Keratinocyte (primary cell): ENCODE measurements around the gene DLG2. TPM values are rescaled to one million over a fixed set of nuclear protein-coding genes. Genes with fewer than 3 reads are reported as not detected.

Source experiments
- DNase-seq: peaks from one replicate; pipeline ENCODE4 v3.0.0-alpha.2; 2011; ENCODE audit warnings: low read depth, missing footprints, low spot score
- FAIRE-seq: peaks from 2 replicates; lab custom pipeline; 2011; peaks lifted over from hg19 to GRCh38; lab: Jason Lieb, UNC
- H2AFZ ChIP-seq: 2 replicates; pipeline ENCODE4 v1.6.0; 2012; ENCODE audit warnings: low read length, control low read depth, inconsistent platforms; ENCODE audit not compliant: control insufficient read depth
- H3K27ac ChIP-seq: 2 replicates; pipeline ENCODE4 v1.5.1; 2011; ENCODE audit warnings: low read length; ENCODE audit not compliant: control insufficient read depth, insufficient read depth
- H3K27me3 ChIP-seq: 3 replicates; pipeline ENCODE4 v1.6.0; 2011; ENCODE audit warnings: low read length; ENCODE audit not compliant: control insufficient read depth, insufficient read depth; ENCODE audit errors: extremely low read depth
- H3K36me3 ChIP-seq, 2 experiments: 2 replicates in 1 of 2; 3 replicates in 1 of 2; pipeline ENCODE4 v1.5.1; 2011; ENCODE audit warnings: low read length in 2 of 2, mild to moderate bottlenecking in 1 of 2; ENCODE audit not compliant: control insufficient read depth in 2 of 2, insufficient read depth in 2 of 2; ENCODE audit errors: extremely low read depth in 1 of 2
- H3K4me1 ChIP-seq: 3 replicates; pipeline ENCODE4 v1.5.1; 2011; ENCODE audit warnings: low read length; ENCODE audit not compliant: control insufficient read depth, insufficient read depth; ENCODE audit errors: extremely low read depth
- H3K4me2 ChIP-seq: 3 replicates; pipeline ENCODE4 v1.6.0; 2011; ENCODE audit warnings: low read depth, low read length; ENCODE audit not compliant: control insufficient read depth, insufficient read depth; ENCODE audit errors: extremely low read depth
- H3K4me3 ChIP-seq, 3 experiments: fragments of 200-600 bp in 1 of 3; sonication (generic) in 1 of 3; 2 replicates in 2 of 3; 3 replicates in 1 of 3; pipeline ENCODE4 v1.5.1; 2011 to 2016; ENCODE audit warnings: low read length in 3 of 3, mild to moderate bottlenecking in 3 of 3, control low read depth in 2 of 3, inconsistent platforms in 1 of 3, low read depth in 1 of 3, mixed read lengths in 1 of 3, mixed run types in 1 of 3, moderate library complexity in 1 of 3; ENCODE audit not compliant: control insufficient read depth in 2 of 3, insufficient read depth in 2 of 3; ENCODE audit errors: extremely low read depth in 1 of 3
- H3K79me2 ChIP-seq: 2 replicates; pipeline ENCODE4 v1.6.0; 2012; ENCODE audit warnings: low read length; ENCODE audit not compliant: control insufficient read depth, insufficient read depth
- H3K9ac ChIP-seq: 3 replicates; pipeline ENCODE4 v1.6.0; 2011; ENCODE audit warnings: low read length; ENCODE audit not compliant: control insufficient read depth, insufficient read depth; ENCODE audit errors: extremely low read depth
- H3K9me1 ChIP-seq: 3 replicates; pipeline ENCODE4 v1.6.0; 2011; ENCODE audit warnings: low read length; ENCODE audit not compliant: control insufficient read depth, insufficient read depth; ENCODE audit errors: extremely low read depth
- H3K9me3 ChIP-seq: 2 replicates; pipeline ENCODE4 v1.5.1; 2012; ENCODE audit warnings: low read depth, low read length; ENCODE audit not compliant: control insufficient read depth
- H4K20me1 ChIP-seq: 3 replicates; pipeline ENCODE4 v1.6.0; 2011; ENCODE audit warnings: low read length; ENCODE audit not compliant: control insufficient read depth, insufficient read depth; ENCODE audit errors: extremely low read depth
- CTCF ChIP-seq, 3 experiments: IDR thresholded peaks in 1 of 3; conservative IDR thresholded peaks in 1 of 3; optimal IDR thresholded peaks in 1 of 3; 2 replicates in 2 of 3; 3 replicates in 1 of 3; pipeline versions ENCODE3 to v1.5.1; 2011; ENCODE audit warnings: low read length in 3 of 3, mild to moderate bottlenecking in 3 of 3, moderate library complexity in 2 of 3, control low read depth in 1 of 3, inconsistent platforms in 1 of 3; ENCODE audit not compliant: insufficient read depth in 2 of 3; ENCODE audit errors: extremely low read depth in 1 of 3
- EZH2 ChIP-seq: IDR thresholded peaks from one replicate; pipeline ENCODE4 v1.6.1; 2012; ENCODE audit warnings: inconsistent platforms, mild to moderate bottlenecking, low read length, moderate library complexity
- dilution Hi-C: fragments of 300-500 bp; cut with MboI; formaldehyde crosslinking; loops from one replicate; pipeline ENCODE4 v1.7.0; 2020; ENCODE audit warnings: low sequenced_read_pairs; ENCODE audit not compliant: extremely low pct_ligation_motif_present
- polyA plus RNA-seq, 5 experiments: library from polyadenylated mRNA; depleted of rRNA in 3 of 5; stranded (reverse) in 3 of 5; stranded (forward) in 1 of 5; unstranded in 1 of 5; fragments of >200 nt; gene quantifications; 1 replicate in 1 of 5; 2 replicates in 3 of 5; 3 replicates in 1 of 5; pipeline versions ENCODE4 v1.2.1 to v1.2.3, GENCODE V29; 2011 to 2012; ENCODE audit warnings: missing spikeins in 2 of 5, low read depth in 1 of 5, low replicate concordance in 1 of 5

Gene DLG2
- polyA plus RNA-seq, 1 donor (not counting 4 experiments of a cell fraction or from before 2014, with no cell fraction given), result 0.55 TPM

- FAIRE-seq, result no peak
- no peaks in the 10 kb centered on the region for H3K27me3 ChIP-seq
- no peak overlapping the region for H3K27ac ChIP-seq
- no peak overlapping the region for H2AFZ ChIP-seq
- no peaks in the 10 kb centered on the region for H3K4me1 ChIP-seq
- H3K36me3 ChIP-seq, result no peaks in the 10 kb centered on the region
- TF ChIP-seq EZH2 (no peak), CTCF (optimal IDR thresholded peaks at IDR 0.05 in 1 of 3, IDR thresholded peaks at IDR 0.05 in 1 of 3, conservative IDR thresholded peaks at IDR 0.05 in 1 of 3; ENCODE audit: extremely low read depth in 1 of 3, insufficient read depth in 2 of 3, low read length in 3 of 3) (no peak)
- H3K4me3 ChIP-seq, result no peak overlapping the region
- no peak overlapping the region for H3K9ac ChIP-seq
- no peaks in the 10 kb centered on the region for H4K20me1 ChIP-seq
- no peak for DNase-seq
- dilution Hi-C loops, result no loop called here
- H3K9me1 ChIP-seq, result no peaks in the 10 kb centered on the region
- H3K9me3 ChIP-seq, result no peaks in the 10 kb centered on the region
- no peak overlapping the region for H3K4me2 ChIP-seq
- H3K79me2 ChIP-seq, result no peaks in the 10 kb centered on the region
Measured at GRCh38 chr11:83845797-83846196, 1781.3 kb downstream of the DLG2 start.

GRCh38 chr11:83840326-83840725 is 1786.8 kb downstream of the DLG2 start:
- no peak for DNase-seq
- Histone ChIP-seq H3K4me1 (no peaks in the 10 kb centered on the region), H3K9ac (no peak overlapping the region), H3K4me3 (no peak overlapping the region), H3K79me2 (no peaks in the 10 kb centered on the region), H3K27me3 (no peaks in the 10 kb centered on the region), H3K36me3 (no peaks in the 10 kb centered on the region), H3K9me1 (no peaks in the 10 kb centered on the region), H2AFZ (no peak overlapping the region), H3K4me2 (no peak overlapping the region), H3K9me3 (no peaks in the 10 kb centered on the region), H4K20me1 (no peaks in the 10 kb centered on the region), H3K27ac (no peak overlapping the region)
- dilution Hi-C loops, result no loop called here
- no peak for FAIRE-seq
- TF ChIP-seq CTCF (optimal IDR thresholded peaks at IDR 0.05 in 1 of 3, IDR thresholded peaks at IDR 0.05 in 1 of 3, conservative IDR thresholded peaks at IDR 0.05 in 1 of 3; ENCODE audit: extremely low read depth in 1 of 3, insufficient read depth in 2 of 3, low read length in 3 of 3), result no peak
- no peak for TF ChIP-seq EZH2
